Chondrocyte (in vitro differentiated cells): ENCODE results near the gene SUCLG1. TPM values are rescaled to one million over a fixed set of nuclear protein-coding genes. Genes with fewer than 3 reads are reported as not detected.
"Not testable (repeated sequence)": the region's sequence is repeated elsewhere in the genome, so short reads cannot be mapped to it uniquely, and the experiment has no call there.

Experiments used
- DNase-seq: peaks from one replicate; pipeline ENCODE4 v3.0.0; 2021; ENCODE audit warnings: mixed read lengths, low spot score
- H3K27ac Mint-ChIP-seq: one replicate; pipeline ENCODE4 v1.8.0; 2021; ENCODE audit warnings: mild to moderate bottlenecking, moderate library complexity, mixed read lengths; ENCODE audit not compliant: unreplicated experiment
- H3K27me3 Mint-ChIP-seq: 2 replicates; pipeline ENCODE4 v1.8.0; 2021; ENCODE audit warnings: low read depth, mixed read lengths
- H3K36me3 Mint-ChIP-seq: 2 replicates; pipeline ENCODE4 v1.8.0; 2021; ENCODE audit warnings: low read depth, mixed read lengths
- H3K4me1 Mint-ChIP-seq: 2 replicates; pipeline ENCODE4 v1.8.0; 2021; ENCODE audit warnings: low read depth, mild to moderate bottlenecking, mixed read lengths
- H3K4me3 Mint-ChIP-seq: one replicate; pipeline ENCODE4 v1.8.0; 2021; ENCODE audit warnings: mild to moderate bottlenecking, moderate library complexity, mixed read lengths; ENCODE audit not compliant: unreplicated experiment
- H3K9me3 Mint-ChIP-seq: 2 replicates; pipeline ENCODE4 v1.8.0; 2021; ENCODE audit warnings: low read depth, mixed read lengths
- total RNA-seq: library from RNA; stranded (reverse); gene quantifications from 3 replicates; pipeline ENCODE4 v1.2.1, GENCODE V29; 2021
- TF ChIP-seq, protein P1 (sequence below): fragments of 200-600 bp; sonication (generic); IDR thresholded peaks from 2 replicates; pipeline ENCODE4 v1.5.0; 2021; ENCODE audit warnings: antibody characterized with exemption, mild to moderate bottlenecking, moderate library complexity

SUCLG1 gene
- total RNA-seq, 1 donor from 2014 or later, result 38.3 TPM

DNA sequence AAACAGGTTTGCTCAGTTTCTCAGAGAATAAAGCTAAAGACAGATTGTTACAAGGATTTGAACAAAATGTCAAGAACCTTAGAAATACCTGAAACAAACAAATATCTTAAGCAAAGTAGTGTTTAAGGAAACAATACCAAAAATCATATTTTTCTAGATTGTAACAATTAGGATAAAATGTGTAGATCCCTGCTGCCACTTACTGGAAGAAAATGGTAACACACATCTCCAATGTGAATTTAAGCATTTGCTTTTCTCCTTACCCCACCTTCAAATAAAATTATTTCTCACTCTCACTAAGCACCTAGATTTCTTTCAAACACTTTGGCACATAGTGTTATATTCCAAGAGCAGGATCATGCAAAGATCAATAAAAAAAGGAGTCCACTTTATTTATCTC lies 34.9 kb downstream of the SUCLG1 start:
- Mint-ChIP-seq H3K4me3 (no peak overlapping the region), H3K27me3 (no peaks in the 10 kb centered on the region), H3K9me3 (no peaks in the 10 kb centered on the region), H3K27ac (no peak overlapping the region), H3K36me3 (peaks cover 14% of the 10 kb centered on the region), H3K4me1 (peaks cover 2% of the 10 kb centered on the region)
- TF ChIP-seq, protein P1, sequence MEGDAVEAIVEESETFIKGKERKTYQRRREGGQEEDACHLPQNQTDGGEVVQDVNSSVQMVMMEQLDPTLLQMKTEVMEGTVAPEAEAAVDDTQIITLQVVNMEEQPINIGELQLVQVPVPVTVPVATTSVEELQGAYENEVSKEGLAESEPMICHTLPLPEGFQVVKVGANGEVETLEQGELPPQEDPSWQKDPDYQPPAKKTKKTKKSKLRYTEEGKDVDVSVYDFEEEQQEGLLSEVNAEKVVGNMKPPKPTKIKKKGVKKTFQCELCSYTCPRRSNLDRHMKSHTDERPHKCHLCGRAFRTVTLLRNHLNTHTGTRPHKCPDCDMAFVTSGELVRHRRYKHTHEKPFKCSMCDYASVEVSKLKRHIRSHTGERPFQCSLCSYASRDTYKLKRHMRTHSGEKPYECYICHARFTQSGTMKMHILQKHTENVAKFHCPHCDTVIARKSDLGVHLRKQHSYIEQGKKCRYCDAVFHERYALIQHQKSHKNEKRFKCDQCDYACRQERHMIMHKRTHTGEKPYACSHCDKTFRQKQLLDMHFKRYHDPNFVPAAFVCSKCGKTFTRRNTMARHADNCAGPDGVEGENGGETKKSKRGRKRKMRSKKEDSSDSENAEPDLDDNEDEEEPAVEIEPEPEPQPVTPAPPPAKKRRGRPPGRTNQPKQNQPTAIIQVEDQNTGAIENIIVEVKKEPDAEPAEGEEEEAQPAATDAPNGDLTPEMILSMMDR, result peak; percentile 82
- no peak for DNase-seq

DNA sequence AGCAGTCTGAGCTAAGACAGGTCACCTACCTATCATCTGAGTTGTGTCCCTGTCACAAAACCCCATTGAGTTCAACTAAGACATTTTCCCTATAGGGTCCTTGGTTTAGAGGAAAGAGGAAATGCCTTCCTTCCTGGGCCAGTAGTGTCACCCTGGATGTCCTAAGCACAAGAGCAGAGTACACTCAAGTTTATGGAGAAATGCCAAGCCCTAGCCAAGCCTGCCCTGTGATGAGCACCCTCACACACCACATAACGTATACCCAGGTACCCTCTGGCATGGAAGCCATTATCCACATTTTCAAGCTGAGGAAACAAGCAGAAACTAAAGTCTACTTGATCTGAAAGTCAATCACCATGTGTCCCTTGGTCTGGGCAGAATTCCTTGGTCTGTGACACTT lies 37.3 kb downstream of the SUCLG1 start:
- Mint-ChIP-seq H3K27me3 (no peaks in the 10 kb centered on the region), H3K4me1 (peaks cover 11% of the 10 kb centered on the region), H3K4me3 (no peak overlapping the region), H3K36me3 (peaks cover 12% of the 10 kb centered on the region), H3K9me3 (no peaks in the 10 kb centered on the region), H3K27ac (no peak overlapping the region)
- no peak for DNase-seq
- TF ChIP-seq, protein P1, result no peak

DNA sequence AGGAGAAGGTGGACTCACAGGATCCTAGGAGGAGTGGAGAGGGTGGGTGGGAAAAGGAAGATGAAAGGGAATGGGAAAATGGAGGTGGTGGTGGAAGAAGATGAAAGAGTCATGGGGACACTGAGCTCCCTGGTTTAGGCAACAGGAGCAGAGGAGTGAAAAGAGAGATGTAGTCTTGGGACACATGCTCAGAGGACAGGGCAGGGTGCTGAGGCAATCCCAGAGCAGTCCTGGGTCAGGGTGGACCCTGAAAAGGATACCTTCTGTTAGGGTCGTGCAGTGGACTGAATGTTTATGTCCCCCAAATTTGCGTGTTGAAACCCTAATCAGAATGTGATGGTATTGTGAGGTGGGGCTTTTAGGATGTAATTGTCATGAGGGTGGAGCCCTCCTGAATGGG lies 37.9 kb downstream of the SUCLG1 start:
- peaks cover 12% of the 10 kb centered on the region for H3K36me3 Mint-ChIP-seq
- H3K4me1 Mint-ChIP-seq, result peaks cover 11% of the 10 kb centered on the region
- TF ChIP-seq, protein P1, result no peak

DNA sequence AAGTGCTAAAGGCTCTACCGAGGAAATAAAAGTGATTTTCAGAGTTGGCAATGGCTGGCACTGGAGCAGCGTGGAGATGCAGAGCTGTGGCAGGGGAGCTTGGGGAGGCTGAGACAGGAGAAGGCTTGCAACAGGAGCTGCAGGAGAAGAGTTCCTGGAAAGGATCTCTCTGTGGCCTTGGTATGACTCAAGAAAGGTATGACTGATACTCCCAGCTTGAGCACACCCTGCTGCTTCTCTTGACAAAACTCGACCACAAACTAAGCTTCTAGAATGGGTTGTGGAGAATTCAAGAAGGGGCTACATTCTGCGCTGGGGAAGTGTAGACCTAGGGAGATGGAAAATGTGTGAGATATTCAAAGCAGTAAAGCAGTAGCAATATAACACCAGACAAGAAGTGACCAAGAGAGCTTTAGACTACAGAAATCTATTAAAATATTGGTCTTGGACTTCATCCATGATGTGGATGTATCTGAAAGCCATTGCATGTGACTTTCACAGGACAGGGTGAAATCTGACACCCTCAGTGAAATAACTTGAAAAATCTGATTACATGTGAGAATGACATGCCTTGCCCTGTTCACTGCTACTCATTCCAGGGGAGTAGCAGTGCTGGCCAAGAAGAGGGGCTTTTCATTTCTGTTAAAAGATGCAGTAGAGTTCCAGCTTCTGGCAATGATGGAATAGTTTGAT lies 41.5 kb downstream of the SUCLG1 start:
- Mint-ChIP-seq H3K27me3 (no peaks in the 10 kb centered on the region), H3K4me1 (peaks cover 11% of the 10 kb centered on the region), H3K9me3 (no peaks in the 10 kb centered on the region), H3K27ac (peak overlapping the region; percentile 76), H3K4me3 (no peak overlapping the region), H3K36me3 (no peaks in the 10 kb centered on the region)
- DNase-seq, result no peak
- TF ChIP-seq, protein P1, result no peak

More for the DNA sequence above, 37.9 kb downstream of the SUCLG1 start:
- Mint-ChIP-seq H3K9me3 (no peaks in the 10 kb centered on the region), H3K27ac (no peak overlapping the region), H3K27me3 (no peaks in the 10 kb centered on the region), H3K4me3 (no peak overlapping the region)
- DNase-seq, result no peak

DNA sequence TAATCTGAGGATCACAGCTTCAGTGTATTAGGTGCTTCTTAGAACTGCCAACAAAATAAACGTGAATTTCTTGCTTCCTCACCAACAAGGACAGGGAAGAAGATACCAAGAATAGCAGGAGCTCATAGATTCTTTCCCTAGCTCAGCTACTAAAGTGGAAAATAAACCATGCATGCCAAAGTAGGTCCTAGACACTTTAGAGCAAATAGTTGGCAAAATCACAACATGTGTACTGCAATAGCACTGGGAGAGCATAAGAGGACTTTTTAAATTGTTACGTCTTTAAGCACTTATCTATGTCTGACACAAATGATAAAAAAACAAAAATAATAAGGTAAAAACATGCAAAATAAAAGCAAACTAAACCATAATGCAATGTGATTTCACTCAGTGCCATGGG lies 49.5 kb downstream of the SUCLG1 start:
- Mint-ChIP-seq H3K4me3 (no peak overlapping the region), H3K9me3 (no peaks in the 10 kb centered on the region), H3K27ac (no peak overlapping the region), H3K27me3 (peaks cover 7% of the 10 kb centered on the region), H3K4me1 (no peaks in the 10 kb centered on the region), H3K36me3 (no peaks in the 10 kb centered on the region)
- DNase-seq, result no peak
- TF ChIP-seq, protein P1, result no peak

DNA sequence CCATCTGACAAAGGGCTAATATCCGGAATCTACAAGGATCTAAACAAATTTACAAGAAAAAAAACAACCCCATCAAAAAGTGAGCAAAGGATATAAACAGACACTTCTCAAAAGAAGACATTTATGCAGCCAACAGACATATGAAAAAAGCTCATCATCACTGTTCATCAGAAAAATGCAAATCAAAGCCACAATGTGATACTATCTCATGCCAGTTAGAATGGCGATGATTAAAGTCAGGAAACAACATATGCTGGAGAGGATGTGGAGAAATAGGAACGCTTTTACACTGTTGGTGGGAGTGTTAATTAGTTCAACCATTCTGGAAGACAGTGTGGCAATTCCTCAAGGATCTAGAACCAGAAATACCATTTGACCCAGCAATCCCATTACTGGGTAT lies 57.0 kb downstream of the SUCLG1 start:
- H3K9me3 Mint-ChIP-seq, H3K4me3 Mint-ChIP-seq, H3K27ac Mint-ChIP-seq, H3K36me3 Mint-ChIP-seq, DNase-seq, H3K4me1 Mint-ChIP-seq: not testable (repeated sequence)
- peaks cover 26% of the 10 kb centered on the region for H3K27me3 Mint-ChIP-seq

DNA sequence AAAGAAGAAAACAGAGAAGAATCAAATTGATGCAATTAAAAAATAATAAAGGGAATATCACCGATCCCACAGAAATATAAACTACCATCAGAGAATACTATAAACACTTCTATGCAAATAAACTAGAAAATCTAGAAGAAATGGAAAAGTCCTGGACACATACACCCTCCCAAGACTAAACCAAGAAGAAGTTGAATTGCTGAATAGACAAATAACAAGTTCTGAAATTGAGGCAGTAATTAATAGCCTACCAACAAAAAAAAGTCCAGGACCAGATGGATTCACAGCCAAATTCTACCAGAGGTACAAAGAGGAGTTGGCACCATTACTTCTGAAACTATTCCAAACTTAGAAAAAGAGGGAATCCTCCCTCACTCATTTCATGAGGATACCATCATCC lies 59.2 kb downstream of the SUCLG1 start:
- H3K4me3 Mint-ChIP-seq, H3K27ac Mint-ChIP-seq: not testable (repeated sequence)

More for the DNA sequence above, 59.2 kb downstream of the SUCLG1 start:
- not testable (repeated sequence) for H3K9me3 Mint-ChIP-seq, H3K36me3 Mint-ChIP-seq, DNase-seq, H3K4me1 Mint-ChIP-seq
- H3K27me3 Mint-ChIP-seq, result peaks cover 21% of the 10 kb centered on the region
